Measurements from ENCODE around the gene SUN2. TPM values are rescaled to one million over a fixed set of nuclear protein-coding genes. Genes with fewer than 3 reads are reported as not detected.

SUN2 gene
- total RNA-seq, 1 donor from 2014 or later: 209 TPM

DNA sequence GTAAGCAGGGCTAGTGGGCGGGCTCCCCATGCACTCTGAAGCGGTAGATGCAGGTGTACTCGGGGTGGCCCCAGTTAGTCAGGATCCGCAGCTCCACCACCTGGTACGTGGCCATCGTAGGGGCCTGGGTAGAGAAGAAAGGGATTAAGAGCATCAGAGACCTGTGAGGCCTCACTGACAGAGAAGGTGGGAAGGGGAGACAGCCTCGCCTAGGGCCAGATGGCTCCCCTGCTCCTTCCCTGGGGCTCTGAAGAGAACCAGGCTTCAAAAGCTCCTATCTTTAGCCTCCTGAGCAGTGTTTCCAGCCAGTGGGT lies 19.6 kb downstream of the SUN2 start:
- no peaks in the 10 kb centered on the region for H3K9me3 ChIP-seq
- peaks cover 31% of the 10 kb centered on the region for H3K4me1 ChIP-seq
- TF ChIP-seq, protein P1, sequence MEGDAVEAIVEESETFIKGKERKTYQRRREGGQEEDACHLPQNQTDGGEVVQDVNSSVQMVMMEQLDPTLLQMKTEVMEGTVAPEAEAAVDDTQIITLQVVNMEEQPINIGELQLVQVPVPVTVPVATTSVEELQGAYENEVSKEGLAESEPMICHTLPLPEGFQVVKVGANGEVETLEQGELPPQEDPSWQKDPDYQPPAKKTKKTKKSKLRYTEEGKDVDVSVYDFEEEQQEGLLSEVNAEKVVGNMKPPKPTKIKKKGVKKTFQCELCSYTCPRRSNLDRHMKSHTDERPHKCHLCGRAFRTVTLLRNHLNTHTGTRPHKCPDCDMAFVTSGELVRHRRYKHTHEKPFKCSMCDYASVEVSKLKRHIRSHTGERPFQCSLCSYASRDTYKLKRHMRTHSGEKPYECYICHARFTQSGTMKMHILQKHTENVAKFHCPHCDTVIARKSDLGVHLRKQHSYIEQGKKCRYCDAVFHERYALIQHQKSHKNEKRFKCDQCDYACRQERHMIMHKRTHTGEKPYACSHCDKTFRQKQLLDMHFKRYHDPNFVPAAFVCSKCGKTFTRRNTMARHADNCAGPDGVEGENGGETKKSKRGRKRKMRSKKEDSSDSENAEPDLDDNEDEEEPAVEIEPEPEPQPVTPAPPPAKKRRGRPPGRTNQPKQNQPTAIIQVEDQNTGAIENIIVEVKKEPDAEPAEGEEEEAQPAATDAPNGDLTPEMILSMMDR (IDR thresholded peaks at IDR 0.05): no peak
- peaks cover 100% of the 10 kb centered on the region for H3K36me3 ChIP-seq
- no peak overlapping the region for H3K4me3 ChIP-seq
- DNase-seq: no peak
- peak overlapping the region; percentile 6 for H3K27ac ChIP-seq
- H3K27me3 ChIP-seq (ENCODE audit: low read depth): no peaks in the 10 kb centered on the region
- no peak for ATAC-seq
- intact Hi-C loops (cut with DNase I): no loop called here

DNA sequence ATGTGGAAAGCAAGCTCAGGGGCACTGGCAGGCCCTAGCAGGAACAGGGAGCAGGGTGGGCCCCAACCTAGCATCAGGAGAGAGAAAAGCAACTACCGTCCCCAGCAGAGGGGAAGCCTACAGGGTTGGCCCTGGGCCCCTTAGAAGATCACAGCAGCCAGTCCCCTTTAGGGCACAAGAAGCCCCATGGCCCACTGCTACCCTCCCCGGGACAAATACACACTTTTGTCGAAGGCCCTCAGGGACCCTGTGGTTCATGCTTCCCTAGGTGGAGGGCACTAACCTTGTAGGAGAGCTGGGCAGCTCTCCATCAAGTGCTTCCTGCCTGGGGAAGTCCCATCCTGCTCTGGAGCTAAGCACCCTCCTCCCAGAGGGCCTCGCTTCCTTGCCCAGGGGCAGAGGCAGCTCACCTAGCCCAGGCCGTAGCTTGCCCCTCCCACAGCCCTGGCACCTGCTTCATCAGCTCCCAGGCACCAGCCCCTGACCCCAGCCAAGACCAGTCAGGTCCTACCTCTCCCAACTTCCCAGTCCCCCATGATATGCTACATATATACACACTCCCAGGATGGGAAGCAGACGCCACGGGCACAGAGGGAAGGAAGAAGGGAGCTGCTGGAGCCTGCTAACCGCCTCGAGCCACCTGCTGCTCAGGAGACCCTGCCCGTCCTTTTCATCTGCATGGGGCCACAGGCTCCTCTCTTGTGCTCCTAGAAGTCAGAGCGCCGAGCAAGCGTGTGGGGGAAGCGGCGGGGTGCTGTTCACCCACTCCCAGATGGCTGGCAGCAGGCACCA lies 20.1 kb downstream of the SUN2 start:
- no peak overlapping the region for H3K4me3 ChIP-seq
- peak; percentile 65 for DNase-seq
- TF ChIP-seq, protein P1 (IDR thresholded peaks at IDR 0.05): no peak
- H3K4me1 ChIP-seq: peaks cover 31% of the 10 kb centered on the region
- H3K9me3 ChIP-seq: no peaks in the 10 kb centered on the region
- peak overlapping the region; percentile 6 for H3K27ac ChIP-seq
- peaks cover 99% of the 10 kb centered on the region for H3K36me3 ChIP-seq
- peak; percentile 44 to 60 for ATAC-seq
- intact Hi-C loops (cut with DNase I): no loop called here
- H3K27me3 ChIP-seq (ENCODE audit: low read depth): no peaks in the 10 kb centered on the region

DNA sequence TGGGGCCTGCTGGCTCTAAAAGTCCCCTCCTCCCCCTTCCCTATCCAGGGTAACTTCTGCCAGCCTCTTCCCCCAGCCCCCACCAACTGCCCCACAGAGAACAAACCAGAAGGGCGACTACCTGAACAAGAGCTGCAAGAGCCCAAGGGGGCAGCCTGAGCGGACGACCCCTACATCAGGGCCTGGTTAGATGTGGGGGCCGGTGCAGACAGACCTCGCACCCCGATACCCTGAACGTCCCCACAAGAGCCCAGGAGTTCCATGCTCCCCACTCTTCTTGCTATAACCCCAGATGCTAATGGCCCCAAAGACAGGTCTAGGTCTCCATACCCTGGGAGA lies 20.7 kb downstream of the SUN2 start:
- TF ChIP-seq, protein P1 (IDR thresholded peaks at IDR 0.05): no peak
- ATAC-seq: no peak
- intact Hi-C loops (cut with DNase I): no loop called here

DNA sequence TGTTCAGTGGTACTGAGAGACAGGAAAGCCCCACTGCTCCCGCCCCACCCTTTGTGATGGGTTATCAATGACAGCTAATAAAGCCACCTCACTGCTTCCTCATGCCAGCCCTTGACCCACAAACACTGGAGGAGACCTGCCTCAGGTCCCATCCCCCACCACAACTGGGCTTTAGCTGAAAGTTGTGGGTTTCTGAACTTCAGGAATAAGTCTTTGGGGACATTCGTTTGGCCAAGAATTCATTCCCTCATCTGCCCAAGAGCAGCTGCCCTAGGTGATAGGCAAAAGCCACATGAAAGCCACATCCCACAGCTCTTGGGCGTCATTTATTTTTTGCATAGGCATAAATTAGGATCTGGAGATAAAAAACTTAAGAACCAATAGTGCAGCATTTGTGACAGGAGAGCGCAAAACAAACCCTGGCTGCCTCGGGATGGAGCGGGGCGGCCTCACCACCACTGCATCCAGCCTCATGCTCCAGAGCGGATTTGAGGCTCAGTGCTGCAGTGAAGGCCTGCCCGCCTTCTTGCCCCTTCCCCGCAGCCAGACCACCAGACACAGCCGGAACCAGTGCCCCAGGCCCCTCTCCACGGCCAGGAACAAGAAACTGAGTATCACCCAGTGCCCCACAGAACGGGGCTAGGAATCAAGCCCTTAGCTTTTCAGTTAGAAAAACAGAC lies 21.2 kb downstream of the SUN2 start:
- H3K9me3 ChIP-seq: no peaks in the 10 kb centered on the region
- TF ChIP-seq, protein P1 (IDR thresholded peaks at IDR 0.05): no peak
- ATAC-seq (no peak), DNase-seq (no peak)
- H3K36me3 ChIP-seq: peaks cover 99% of the 10 kb centered on the region
- H3K27me3 ChIP-seq (ENCODE audit: low read depth): no peaks in the 10 kb centered on the region
- peak overlapping the region; percentile 46 for H3K27ac ChIP-seq
- intact Hi-C loops (cut with DNase I): no loop called here
- H3K4me3 ChIP-seq: no peak overlapping the region
- peaks cover 31% of the 10 kb centered on the region for H3K4me1 ChIP-seq

More for the DNA sequence above, 20.7 kb downstream of the SUN2 start:
- Histone ChIP-seq H3K4me1 (peaks cover 31% of the 10 kb centered on the region), H3K27ac (no peak overlapping the region), H3K36me3 (peaks cover 99% of the 10 kb centered on the region), H3K9me3 (no peaks in the 10 kb centered on the region), H3K4me3 (no peak overlapping the region), H3K27me3 (ENCODE audit: low read depth) (no peaks in the 10 kb centered on the region)
- no peak for DNase-seq

DNA sequence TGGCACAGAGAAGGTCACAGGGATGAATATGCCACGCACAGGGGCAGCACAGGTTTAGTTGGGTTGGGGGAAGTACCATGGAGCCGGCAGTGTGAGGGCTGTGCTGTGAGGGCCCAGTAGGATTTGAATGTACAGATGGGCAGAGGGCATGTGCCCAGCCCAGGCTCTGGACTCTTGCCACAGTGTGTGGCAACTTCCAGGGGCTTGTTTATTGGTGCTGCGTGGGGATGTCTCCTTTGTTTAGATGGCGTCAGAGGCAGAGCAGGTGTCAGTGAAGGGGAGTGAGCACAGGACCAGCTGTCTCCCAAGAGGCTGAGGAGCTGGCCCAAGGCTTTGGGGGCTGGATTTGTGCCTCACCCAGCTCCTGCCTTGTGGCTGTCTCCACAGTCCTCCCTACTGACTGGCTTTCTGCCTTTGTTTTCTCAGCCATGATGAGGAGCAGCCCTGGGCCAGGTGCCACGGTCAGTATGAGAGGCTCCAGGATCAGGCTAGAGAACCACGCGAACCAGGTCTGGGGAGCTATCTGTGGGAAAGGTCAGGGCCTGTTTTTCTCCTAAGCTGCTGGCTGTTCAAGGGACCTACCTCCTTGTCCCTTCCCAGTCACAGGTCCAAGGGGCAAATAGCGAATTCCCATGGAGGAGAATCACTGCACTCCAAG lies 21.9 kb downstream of the SUN2 start:
- DNase-seq (no peak), ATAC-seq (peak; percentile 42 to 44)
- peaks cover 99% of the 10 kb centered on the region for H3K36me3 ChIP-seq

More for the DNA sequence above, 21.9 kb downstream of the SUN2 start:
- Histone ChIP-seq H3K9me3 (no peaks in the 10 kb centered on the region), H3K4me1 (peaks cover 31% of the 10 kb centered on the region), H3K27ac (peak overlapping the region; percentile 46), H3K27me3 (ENCODE audit: low read depth) (no peaks in the 10 kb centered on the region), H3K4me3 (no peak overlapping the region)
- intact Hi-C loops (cut with DNase I): no loop called here
- TF ChIP-seq, protein P1 (IDR thresholded peaks at IDR 0.05): no peak

All from lower lobe of right lung (tissue), 2 donors.